Activated naive CD4-positive, alpha-beta T cell treated with anti-CD3 and anti-CD28 coated beads for 36 hours (primary cell): ENCODE measurements around the gene SPEF1. TPM values are rescaled to one million over a fixed set of nuclear protein-coding genes. Genes with fewer than 3 reads are reported as not detected.

Source experiments
- CTCF ChIA-PET: fragments of 350-600 bp; sonication (Branson Sonifier 250); formaldehyde crosslinking; loops from one replicate; lab custom pipeline; 2021; ENCODE audit warnings: antibody characterized with exemption; lab: Charles Lee
- DNase-seq: peaks from one replicate; pipeline ENCODE4 v3.0.0-alpha.2; 2020
- H3K27ac Mint-ChIP-seq: one replicate; pipeline ENCODE4 v1.8.0; 2021; ENCODE audit warnings: mild to moderate bottlenecking, mixed read lengths
- H3K27me3 Mint-ChIP-seq: one replicate; pipeline ENCODE4 v1.8.0; 2021; ENCODE audit warnings: low read depth, mixed read lengths
- H3K36me3 Mint-ChIP-seq: one replicate; pipeline ENCODE4 v1.8.0; 2021; ENCODE audit warnings: low read depth, mixed read lengths
- H3K4me1 Mint-ChIP-seq: one replicate; pipeline ENCODE4 v1.8.0; 2021; ENCODE audit warnings: low read depth, mixed read lengths
- H3K4me3 Mint-ChIP-seq: one replicate; pipeline ENCODE4 v1.8.0; 2021; ENCODE audit warnings: mild to moderate bottlenecking, moderate library complexity, mixed read lengths
- H3K9me3 Mint-ChIP-seq: one replicate; pipeline ENCODE4 v1.8.0; 2021; ENCODE audit warnings: mixed read lengths
- intact Hi-C: fragments of 100-400 bp; cut with micrococcal nuclease; formaldehyde crosslinking; loops from one replicate; pipeline ENCODE4 v1.15.1; 2023
- total RNA-seq, 2 experiments: library from RNA; stranded (reverse); gene quantifications; one replicate each; pipeline ENCODE4 v1.2.3, GENCODE V29; 2021

Gene SPEF1
- total RNA-seq, 2 experiments from 2014 or later: not detected

- Mint-ChIP-seq H3K9me3 (no peaks in the 10 kb centered on the region), H3K4me3 (no peak overlapping the region), H3K27ac (no peak overlapping the region), H3K27me3 (no peaks in the 10 kb centered on the region), H3K4me1 (peaks cover 2% of the 10 kb centered on the region), H3K36me3 (peaks cover 15% of the 10 kb centered on the region)
- CTCF ChIA-PET: interaction anchor here (1.0 to 1.1 kb wide), 2 partner anchors 9 kb away, joined by 3 to 4 read pairs; no protein-coding TSS in a partner anchor
- intact Hi-C loops: no loop called here
- no peak for DNase-seq
These were observed 21.4 kb downstream of the SPEF1 start for GRCh38 chr20:3759884-3760283.

- intact Hi-C loops: no loop called here
- H3K4me1 Mint-ChIP-seq: no peaks in the 10 kb centered on the region
- H3K27ac Mint-ChIP-seq: no peak overlapping the region
- no peaks in the 10 kb centered on the region for H3K9me3 Mint-ChIP-seq
- peaks cover 15% of the 10 kb centered on the region for H3K36me3 Mint-ChIP-seq
- H3K27me3 Mint-ChIP-seq: no peaks in the 10 kb centered on the region
- CTCF ChIA-PET: interaction anchor here (1.1 to 3.0 kb wide), 4 partner anchors 9 to 95 kb away, joined by 3 to 11 read pairs (median 4); partner anchors contain the start of gene ADISSP
- no peak for DNase-seq
- no peak overlapping the region for H3K4me3 Mint-ChIP-seq
These were observed 21.9 kb downstream of the SPEF1 start for GRCh38 chr20:3759316-3759823.

- Mint-ChIP-seq H3K36me3 (peaks cover 15% of the 10 kb centered on the region), H3K27me3 (no peaks in the 10 kb centered on the region), H3K9me3 (no peaks in the 10 kb centered on the region), H3K27ac (no peak overlapping the region), H3K4me3 (no peak overlapping the region), H3K4me1 (no peaks in the 10 kb centered on the region)
- intact Hi-C loops: no loop called here
- DNase-seq: no peak
- CTCF ChIA-PET: interaction anchor here (1.2 to 3.0 kb wide), 7 partner anchors 10 to 334 kb away, joined by 3 to 11 read pairs (median 5); partner anchors contain the start of gene ADISSP
These were observed 22.7 kb downstream of the SPEF1 start for GRCh38 chr20:3758566-3758965.

- H3K27me3 Mint-ChIP-seq: no peaks in the 10 kb centered on the region
- intact Hi-C loops: no loop called here
- no peak overlapping the region for H3K27ac Mint-ChIP-seq
- H3K4me3 Mint-ChIP-seq: no peak overlapping the region
- H3K9me3 Mint-ChIP-seq: no peaks in the 10 kb centered on the region
- CTCF ChIA-PET: interaction anchor here (0.6 to 3.0 kb wide), 10 partner anchors 10 to 335 kb away, joined by 3 to 11 read pairs (median 5); partner anchors contain the start of gene ADISSP
- no peak for DNase-seq
- peaks cover 4% of the 10 kb centered on the region for H3K4me1 Mint-ChIP-seq
- H3K36me3 Mint-ChIP-seq: peaks cover 15% of the 10 kb centered on the region
These were observed 24.0 kb downstream of the SPEF1 start for GRCh38 chr20:3757268-3757667.

- CTCF ChIA-PET: interaction anchor here (0.6 to 3.8 kb wide), 4 partner anchors 13 to 320 kb away, joined by 3 to 23 read pairs (median 6); partner anchors contain the start of genes ADISSP and CENPB
- no peak overlapping the region for H3K27ac Mint-ChIP-seq
- no peak overlapping the region for H3K4me3 Mint-ChIP-seq
- H3K27me3 Mint-ChIP-seq: no peaks in the 10 kb centered on the region
- intact Hi-C loops: no loop called here
- H3K4me1 Mint-ChIP-seq: peaks cover 7% of the 10 kb centered on the region
- DNase-seq: no peak
- peaks cover 12% of the 10 kb centered on the region for H3K36me3 Mint-ChIP-seq
- no peaks in the 10 kb centered on the region for H3K9me3 Mint-ChIP-seq
These were observed 25.3 kb downstream of the SPEF1 start for GRCh38 chr20:3755814-3756480.

- intact Hi-C loops: no loop called here
- no peaks in the 10 kb centered on the region for H3K27me3 Mint-ChIP-seq
- CTCF ChIA-PET: interaction anchor here (0.5 to 3.8 kb wide), 5 partner anchors 9 to 99 kb away, joined by 3 to 23 read pairs (median 3); partner anchors contain the start of genes ADISSP and CENPB
- H3K4me1 Mint-ChIP-seq: peaks cover 7% of the 10 kb centered on the region
- H3K27ac Mint-ChIP-seq: no peak overlapping the region
- peaks cover 13% of the 10 kb centered on the region for H3K36me3 Mint-ChIP-seq
- H3K9me3 Mint-ChIP-seq: no peaks in the 10 kb centered on the region
- H3K4me3 Mint-ChIP-seq: no peak overlapping the region
- no peak for DNase-seq
These were observed 26.0 kb downstream of the SPEF1 start for GRCh38 chr20:3755269-3755668.

- Mint-ChIP-seq H3K27me3 (no peaks in the 10 kb centered on the region), H3K4me1 (peaks cover 7% of the 10 kb centered on the region), H3K4me3 (no peak overlapping the region), H3K27ac (no peak overlapping the region), H3K9me3 (no peaks in the 10 kb centered on the region), H3K36me3 (peaks cover 13% of the 10 kb centered on the region)
- CTCF ChIA-PET: interaction anchor here (1.1 to 3.8 kb wide), 3 partner anchors 10 to 100 kb away, joined by 3 to 23 read pairs (median 3); partner anchors contain the start of gene ADISSP
- DNase-seq: no peak
- intact Hi-C loops: no loop called here
These were observed 27.0 kb downstream of the SPEF1 start for GRCh38 chr20:3754276-3754630.

- peaks cover 7% of the 10 kb centered on the region for H3K4me1 Mint-ChIP-seq
- CTCF ChIA-PET: interaction anchor here (0.6 to 3.8 kb wide), 8 partner anchors 10 to 86 kb away, joined by 3 to 23 read pairs (median 4); partner anchors contain the start of genes ADISSP and AP5S1
- H3K4me3 Mint-ChIP-seq: no peak overlapping the region
- no peaks in the 10 kb centered on the region for H3K9me3 Mint-ChIP-seq
- intact Hi-C loops: loop anchor here (1.0 to 2.0 kb wide), 7 partner anchors 15 to 332 kb away; partner anchors contain the start of genes AP5S1, CENPB and MAVS
- H3K36me3 Mint-ChIP-seq: peaks cover 13% of the 10 kb centered on the region
- no peaks in the 10 kb centered on the region for H3K27me3 Mint-ChIP-seq
- no peak for DNase-seq
- H3K27ac Mint-ChIP-seq: no peak overlapping the region
These were observed 27.6 kb downstream of the SPEF1 start for GRCh38 chr20:3753501-3754275.

GRCh38 chr20:3753098-3753497 is 28.1 kb downstream of the SPEF1 start:
- intact Hi-C loops: loop anchor here (1.0 to 2.0 kb wide), 7 partner anchors 15 to 332 kb away; partner anchors contain the start of genes AP5S1, CENPB and MAVS
- DNase-seq: peak; percentile 81
- Mint-ChIP-seq H3K27ac (no peak overlapping the region), H3K9me3 (no peaks in the 10 kb centered on the region), H3K27me3 (no peaks in the 10 kb centered on the region), H3K36me3 (peaks cover 11% of the 10 kb centered on the region), H3K4me3 (no peak overlapping the region), H3K4me1 (peaks cover 7% of the 10 kb centered on the region)
- CTCF ChIA-PET: interaction anchor here (0.9 to 3.8 kb wide), 6 partner anchors 13 to 68 kb away, joined by 3 to 23 read pairs (median 5); partner anchors contain the start of genes ADISSP and AP5S1

- H3K4me3 Mint-ChIP-seq: peak overlapping the region; percentile 48
- H3K9me3 Mint-ChIP-seq: no peaks in the 10 kb centered on the region
- CTCF ChIA-PET: interaction anchor here (0.6 to 3.8 kb wide), 5 partner anchors 15 to 333 kb away, joined by 3 to 23 read pairs (median 6); partner anchors contain the start of genes ADISSP and AP5S1
- peaks cover 7% of the 10 kb centered on the region for H3K4me1 Mint-ChIP-seq
- H3K27me3 Mint-ChIP-seq: no peaks in the 10 kb centered on the region
- H3K27ac Mint-ChIP-seq: no peak overlapping the region
- DNase-seq: no peak
- intact Hi-C loops: loop anchor here (2.0 kb wide), 3 partner anchors 34 to 94 kb away; partner anchors contain the start of genes CENPB and MAVS
- H3K36me3 Mint-ChIP-seq: peaks cover 6% of the 10 kb centered on the region
These were observed 28.9 kb downstream of the SPEF1 start for GRCh38 chr20:3752386-3752759.

- Mint-ChIP-seq H3K9me3 (no peaks in the 10 kb centered on the region), H3K27ac (no peak overlapping the region), H3K4me3 (peak overlapping the region; percentile 48), H3K27me3 (no peaks in the 10 kb centered on the region), H3K36me3 (peaks cover 5% of the 10 kb centered on the region), H3K4me1 (peaks cover 7% of the 10 kb centered on the region)
- CTCF ChIA-PET: interaction anchor here (0.6 to 2.0 kb wide), 7 partner anchors 11 to 334 kb away, joined by 4 to 9 read pairs (median 5); no protein-coding TSS in a partner anchor
- DNase-seq: peak; percentile 62
- intact Hi-C loops: loop anchor here (2.0 kb wide), 3 partner anchors 35 to 95 kb away; partner anchors contain the start of genes CENPB and MAVS
These were observed 29.4 kb downstream of the SPEF1 start for GRCh38 chr20:3751675-3752385.
